MG63 (cell line): ENCODE measurements around the gene LYSMD3. TPM values are rescaled to one million over a fixed set of nuclear protein-coding genes. Genes with fewer than 3 reads are reported as not detected.

Experiments
- DNase-seq: peaks from one replicate; pipeline ENCODE4 v3.0.0-alpha.2; 2020
- H3K27me3 ChIP-seq: fragments of 250-450 bp; sonication (Bioruptor Pico); 2 replicates; pipeline ENCODE4 v1.5.1; 2020; ENCODE audit warnings: mild to moderate bottlenecking, moderate library complexity
- H3K36me3 ChIP-seq: fragments of 250-450 bp; sonication (Bioruptor Pico); 2 replicates; pipeline ENCODE4 v1.5.1; 2020; ENCODE audit warnings: mild to moderate bottlenecking, moderate library complexity
- H3K4me3 ChIP-seq: fragments of 250-450 bp; sonication (Bioruptor Pico); 2 replicates; pipeline ENCODE4 v1.5.1; 2020; ENCODE audit warnings: mild to moderate bottlenecking, moderate library complexity
- H3K9me3 ChIP-seq: fragments of 250-450 bp; sonication (Bioruptor Pico); 2 replicates; pipeline ENCODE4 v1.5.1; 2020; ENCODE audit warnings: mild to moderate bottlenecking, moderate library complexity
- total RNA-seq: library from RNA; depleted of rRNA; stranded (reverse); fragments of >200 nt; shearing (Covaris generic); gene quantifications from 2 replicates; pipeline ENCODE4 v1.2.3, GENCODE V29; 2014; ENCODE audit warnings: low replicate concordance; rRNA removed

Gene LYSMD3
- total RNA-seq, 1 experiment from 2014 or later, result 5.1 TPM

DNA sequence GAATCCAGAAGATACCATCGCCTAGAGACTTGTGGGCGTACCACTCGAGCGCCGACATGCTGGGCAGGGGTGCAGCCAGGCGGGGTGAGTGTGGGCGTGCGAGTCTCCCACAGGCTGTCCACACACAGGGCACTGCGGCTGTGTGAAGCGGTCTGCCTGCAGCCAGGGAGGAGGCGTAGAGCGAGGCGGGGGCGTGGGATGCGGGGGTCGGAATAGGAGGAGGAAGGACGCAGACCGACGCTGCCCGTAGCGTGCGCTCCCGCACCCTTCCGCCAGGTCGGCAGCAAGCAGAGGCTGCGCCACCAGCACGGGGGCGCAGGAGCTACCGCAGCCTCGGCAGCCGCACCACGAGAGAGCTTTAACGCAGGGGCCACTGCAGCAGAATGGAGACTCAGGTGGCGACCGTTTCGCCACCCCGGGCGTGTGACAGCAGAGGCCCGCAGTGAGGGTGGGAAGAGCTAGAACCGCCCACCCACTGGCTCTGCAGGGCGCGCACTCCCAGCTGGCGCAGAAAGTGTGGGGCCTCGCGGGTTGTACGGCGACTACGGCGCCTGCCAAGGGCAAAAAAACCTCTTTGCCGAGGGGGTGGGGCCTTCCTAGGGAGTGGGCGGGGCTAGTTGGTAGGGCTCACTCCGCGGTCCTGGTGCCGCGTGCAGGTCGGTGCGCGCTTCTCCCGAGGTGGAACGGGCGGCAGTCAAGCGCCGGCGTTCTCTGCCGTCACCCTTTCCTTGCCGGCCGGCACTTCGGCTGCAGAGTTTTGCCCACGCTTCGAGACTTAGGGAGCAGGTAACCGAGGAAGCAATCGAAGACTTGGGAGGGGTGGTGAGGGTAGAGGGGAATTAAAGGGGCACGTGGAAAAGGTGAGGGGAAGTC, 54.9 kb downstream of the LYSMD3 start, which contains the start of the genes MBLAC2 and POLR3G:
MBLAC2 (minus strand) TSS at position 537 of the 873 bp plus-strand sequence; CDS start at position 58, 479 bp downstream.
POLR3G (plus strand) TSS at position 630 of the 873 bp plus-strand sequence. CDS start 10,704 bp downstream, outside the sequence.
- H3K4me3 ChIP-seq, result peak within 1 kb of the TSS; percentile 69
- H3K36me3 ChIP-seq, result peaks cover 19% of the 10 kb centered on the region
- H3K27me3 ChIP-seq, result no peaks in the 10 kb centered on the region
- no peaks in the 10 kb centered on the region; the same call in 1 of the 2 replicates for H3K9me3 ChIP-seq
- DNase-seq, result peak; percentile 96

DNA sequence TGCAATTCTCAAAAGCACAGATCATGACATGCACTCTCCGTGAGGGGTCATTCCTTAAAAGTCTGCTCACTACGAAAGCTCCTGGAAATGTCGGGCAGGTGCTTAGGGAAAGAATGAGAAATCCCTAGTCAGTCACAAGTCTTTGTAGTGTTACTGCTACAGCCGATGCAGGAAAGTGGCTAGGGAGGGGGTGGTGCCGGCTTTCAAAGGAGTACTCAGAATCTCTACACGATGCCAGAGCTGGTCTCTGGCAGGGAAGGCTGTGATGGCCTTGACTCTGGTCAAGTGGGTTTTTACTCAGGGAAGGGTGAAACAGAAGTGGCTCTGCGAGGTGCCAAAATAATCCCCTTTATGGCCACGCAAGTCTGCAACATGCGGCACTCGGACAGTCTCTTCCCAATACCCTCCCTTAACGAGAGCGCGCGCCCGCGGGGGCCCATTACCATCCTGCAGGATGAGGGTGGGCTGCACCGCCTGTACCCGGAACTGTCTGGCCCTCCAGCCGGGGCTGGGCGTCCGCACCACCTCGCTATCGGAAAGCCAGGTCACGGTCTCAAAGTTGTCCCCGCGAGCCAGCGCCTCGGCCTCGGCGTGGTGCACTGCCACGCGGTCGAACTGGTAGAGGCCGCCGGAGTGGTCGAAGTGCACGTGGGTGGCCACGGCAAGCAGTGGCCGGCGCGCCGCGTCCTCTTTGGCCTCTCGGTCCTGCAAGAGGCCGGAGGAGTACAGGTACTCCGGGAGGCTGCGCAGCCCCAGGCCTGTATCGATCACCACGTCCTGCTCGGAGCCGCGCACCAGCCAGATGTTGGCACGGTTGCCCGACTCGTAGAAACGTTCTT, 55.8 kb downstream of the LYSMD3 start:
- peak overlapping the region; percentile 69 for H3K4me3 ChIP-seq
- H3K9me3 ChIP-seq, result no peaks in the 10 kb centered on the region; the same call in 1 of the 2 replicates
- H3K36me3 ChIP-seq, result peaks cover 15% of the 10 kb centered on the region
- H3K27me3 ChIP-seq, result no peaks in the 10 kb centered on the region
- peak; percentile 53 for DNase-seq

DNA sequence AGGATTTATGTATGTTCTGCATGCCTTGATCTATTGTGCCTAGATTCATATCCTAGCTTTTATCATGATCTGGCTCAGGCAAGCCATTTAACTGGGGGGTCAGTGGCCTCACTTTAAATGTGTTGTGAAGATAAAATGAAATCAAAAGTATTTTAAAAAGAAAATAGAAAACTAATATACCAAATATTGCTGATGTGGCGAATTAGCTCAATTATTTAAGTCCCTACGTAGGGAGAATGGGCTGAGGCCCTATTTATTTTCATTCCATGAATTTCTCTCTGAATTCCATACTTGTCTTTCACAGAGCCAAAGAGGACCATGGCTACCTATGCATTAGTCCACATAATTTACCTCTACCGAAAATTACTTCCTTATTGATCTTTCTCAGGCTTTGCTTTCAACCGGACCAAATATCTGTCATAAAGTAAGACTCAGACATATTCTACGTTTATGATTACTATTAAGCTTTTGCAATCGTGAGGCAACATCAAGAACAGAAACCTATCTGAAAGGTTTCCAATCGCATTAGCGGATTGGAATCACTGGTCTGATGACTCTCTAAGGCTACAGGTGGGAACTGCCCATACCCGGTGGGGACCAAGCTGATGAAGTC, 56.5 kb downstream of the LYSMD3 start:
- no peak for DNase-seq
- H3K27me3 ChIP-seq, result no peaks in the 10 kb centered on the region
- peaks cover 17% of the 10 kb centered on the region for H3K36me3 ChIP-seq
- H3K9me3 ChIP-seq, result no peaks in the 10 kb centered on the region; the same call in 1 of the 2 replicates
- H3K4me3 ChIP-seq, result peak overlapping the region; percentile 69

Other genes starting within 250 kb of the LYSMD3 start
- 24.5 and 44.6 TPM in 2 replicates for gene CETN3, start 119.8 kb downstream of the LYSMD3 start, total RNA-seq
- 7.5 and 8.8 TPM in 2 replicates for gene MBLAC2, start 54.8 kb downstream of the LYSMD3 start, total RNA-seq
- 23.9 and 49.6 TPM in 2 replicates for gene POLR3G, start 54.7 kb downstream of the LYSMD3 start, total RNA-seq
- 0.13 TPM in 1 of 2 replicates, not detected in the other for gene ADGRV1, start 29.2 kb upstream of the LYSMD3 start, total RNA-seq